ENCODE results near the gene C1orf141. TPM values are rescaled to one million over a fixed set of nuclear protein-coding genes. Genes with fewer than 3 reads are reported as not detected.
"Not testable (repeated sequence)": the region's sequence is repeated elsewhere in the genome, so short reads cannot be mapped to it uniquely, and the experiment has no call there.

The C1orf141 gene
- not detected for polyA plus RNA-seq (2013, experiment 1 of 2; ENCODE audit: insufficient read length)
- polyA plus RNA-seq (2013, experiment 2 of 2; ENCODE audit: insufficient read length) = 0.09 TPM

GRCh38 chr1:67134695-67135094 is at the start of gene C1orf141:
Gene C1orf141 (minus strand): TSS chr1:67134970. CDS start chr1:67127240, 7,730 bp downstream.
- peak; percentile 26 for DNase-seq

- DNase-seq = no peak
These were observed 40.8 kb upstream of the C1orf141 start for GRCh38 chr1:67175530-67176087.

DNA sequence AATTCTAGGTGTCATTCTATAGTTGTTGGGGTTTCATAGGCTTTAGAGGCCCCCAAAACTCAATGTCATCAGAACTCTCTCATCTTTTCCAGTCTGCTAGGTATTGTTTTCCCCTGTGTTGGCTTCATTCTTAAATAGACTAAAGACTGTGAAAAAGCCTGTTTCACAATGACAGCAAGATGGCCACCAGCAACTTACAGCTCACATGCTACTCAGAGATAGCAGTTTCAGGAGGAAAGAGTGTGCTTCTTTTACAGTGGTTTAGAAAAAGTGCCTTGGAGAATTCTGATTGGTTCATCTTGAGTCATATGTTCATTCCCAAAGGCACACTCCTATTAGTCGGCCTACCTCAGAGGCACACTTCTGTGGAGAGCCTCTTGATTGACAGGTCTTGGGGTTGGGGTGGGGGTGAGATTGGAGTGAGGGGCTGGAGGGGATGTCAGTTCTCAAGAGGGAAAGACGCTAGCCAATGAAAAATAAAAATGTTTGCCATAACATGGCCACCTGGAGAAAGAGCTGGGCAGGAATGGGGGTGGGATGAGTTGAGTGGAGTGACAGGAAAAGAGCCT is 40.0 kb upstream of the C1orf141 start:
- DNase-seq = no peak

DNA sequence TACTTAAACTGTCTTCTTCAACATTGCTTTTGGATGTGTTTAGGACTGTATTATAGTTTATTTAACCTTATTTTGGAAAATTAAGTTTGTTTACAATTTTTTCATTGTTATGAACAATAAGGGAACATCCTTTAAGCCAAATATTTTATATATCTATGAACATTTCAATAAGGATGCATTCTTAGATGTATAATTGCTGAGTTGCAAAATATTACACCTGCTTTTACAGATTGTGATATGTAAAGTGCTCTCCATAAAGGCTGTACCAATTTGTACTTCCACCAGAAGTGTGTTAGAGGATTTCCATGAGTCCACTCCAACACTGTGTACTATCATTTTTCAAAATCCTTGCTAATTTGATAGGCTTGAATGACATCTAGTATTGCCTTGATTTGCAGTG is 39.2 kb upstream of the C1orf141 start:
- no peak for DNase-seq

DNA sequence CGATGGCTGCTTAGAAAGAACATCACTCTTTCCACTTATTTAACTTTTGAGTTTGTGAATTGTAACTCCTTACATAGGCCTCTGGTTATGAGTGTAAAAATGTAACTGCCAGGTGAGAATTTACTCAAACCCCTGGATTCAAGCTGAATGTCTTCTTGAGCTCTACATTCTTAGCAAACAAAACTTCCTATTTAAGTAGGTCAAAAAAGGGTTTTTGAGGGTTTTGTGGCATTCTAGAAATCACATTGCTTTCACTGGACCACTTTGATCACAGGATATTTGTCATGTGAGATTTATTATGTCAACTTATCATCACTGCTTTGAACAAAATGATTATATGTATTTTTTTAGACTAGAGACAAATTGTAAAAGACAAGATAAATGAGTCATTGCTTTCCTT is 37.2 kb upstream of the C1orf141 start:
- DNase-seq = no peak

GRCh38 chr1:67171574-67171955 is 36.8 kb upstream of the C1orf141 start:
- no peak for DNase-seq

GRCh38 chr1:67170751-67171573 is 36.2 kb upstream of the C1orf141 start:
- no peak for DNase-seq

GRCh38 chr1:67169932-67170331 is 35.2 kb upstream of the C1orf141 start:
- no peak for DNase-seq

- no peak for DNase-seq
These were observed 34.7 kb upstream of the C1orf141 start for GRCh38 chr1:67169496-67169895.

GRCh38 chr1:67166196-67166595 is 31.4 kb upstream of the C1orf141 start, which contains the start of gene IL23R:
Gene IL23R (plus strand): TSS chr1:67166454. CDS start chr1:67168121, 1,667 bp downstream.
- no peak for DNase-seq

DNA sequence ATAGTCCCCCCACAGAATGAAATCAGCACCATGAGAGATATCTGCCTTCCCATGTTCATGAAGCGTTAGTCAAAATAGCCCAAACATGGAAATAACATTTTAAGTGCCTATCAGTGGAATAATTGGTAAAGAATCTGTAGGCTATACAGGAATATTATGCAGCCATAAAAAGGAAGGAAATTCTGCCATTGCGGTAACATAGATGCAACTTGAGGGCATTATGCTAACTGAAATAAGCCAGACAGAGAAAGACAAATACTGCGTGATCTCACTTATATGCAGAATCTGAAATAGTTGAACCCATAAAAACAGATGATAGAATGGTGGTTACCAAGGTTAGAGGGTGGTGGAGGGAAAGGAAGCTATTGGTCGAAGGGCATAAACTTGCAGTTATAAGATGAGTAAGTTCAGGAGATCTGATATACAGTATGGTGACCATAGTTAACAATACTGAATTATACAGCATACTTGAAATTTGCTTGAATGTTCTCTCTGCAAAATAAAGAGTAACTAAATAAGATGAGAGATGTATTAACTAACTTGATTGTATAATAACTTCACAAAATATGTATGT is 30.8 kb upstream of the C1orf141 start:
- no peak for DNase-seq

DNA sequence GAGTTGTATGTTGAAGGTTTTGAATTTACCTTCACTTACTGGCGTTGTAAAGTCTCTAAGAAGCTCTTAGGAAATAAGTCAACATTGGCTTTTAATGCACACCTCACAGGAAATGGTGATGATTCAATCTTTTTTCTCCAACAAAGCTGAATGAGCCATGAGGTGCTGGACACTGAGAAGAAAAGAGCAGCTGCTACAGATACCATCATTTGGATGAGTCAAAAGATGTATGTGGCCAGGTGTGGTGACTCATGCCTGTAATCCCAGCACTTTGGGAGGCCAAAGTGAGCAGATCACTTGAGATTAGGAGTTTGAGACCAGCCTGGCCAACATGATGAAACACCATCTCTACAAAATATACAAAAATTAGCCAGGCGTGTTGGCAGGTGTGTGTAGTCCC is 28.2 kb upstream of the C1orf141 start:
- DNase-seq = peak; percentile 41

DNA sequence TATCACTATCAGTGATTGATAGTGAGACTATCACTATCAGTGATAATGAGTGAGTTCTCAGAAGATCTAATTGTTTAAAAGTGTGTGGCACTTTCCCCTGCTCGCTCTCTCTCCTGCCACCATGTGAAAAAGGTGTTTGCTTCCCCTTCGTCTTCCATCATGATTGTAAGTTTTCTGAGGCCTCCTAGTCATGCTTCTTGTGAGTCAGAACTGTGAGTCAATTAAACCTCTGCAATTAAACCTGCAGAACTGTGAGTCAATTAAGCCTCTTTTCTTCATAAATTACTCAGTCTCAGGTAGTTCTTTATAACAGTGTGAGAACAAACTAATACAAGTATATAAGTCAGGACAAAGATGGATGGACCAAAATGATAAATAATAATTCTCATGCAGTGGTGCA is 24.5 kb upstream of the C1orf141 start:
- no peak for DNase-seq

GRCh38 chr1:67158401-67158800 is 23.6 kb upstream of the C1orf141 start:
- DNase-seq = no peak

DNA sequence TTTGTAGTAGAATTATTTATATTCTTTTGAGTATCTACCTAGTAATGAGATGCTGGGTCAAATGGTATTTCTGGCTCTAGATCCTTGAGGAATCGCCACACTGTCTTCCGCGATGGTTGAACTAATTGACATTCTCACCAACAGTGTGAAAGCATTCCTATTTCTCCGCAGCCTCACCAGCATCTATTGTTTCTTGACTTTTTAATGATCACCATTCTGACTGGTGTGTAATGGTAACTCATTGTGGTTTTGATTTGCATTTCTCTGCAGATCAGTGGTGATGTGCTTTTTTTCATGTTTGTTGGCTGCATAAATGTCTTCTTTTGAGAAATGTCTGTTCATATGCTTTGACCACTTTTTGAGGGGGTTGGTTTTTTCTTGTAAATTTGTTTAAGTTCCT is 16.2 kb upstream of the C1orf141 start:
- no peak for DNase-seq

DNA sequence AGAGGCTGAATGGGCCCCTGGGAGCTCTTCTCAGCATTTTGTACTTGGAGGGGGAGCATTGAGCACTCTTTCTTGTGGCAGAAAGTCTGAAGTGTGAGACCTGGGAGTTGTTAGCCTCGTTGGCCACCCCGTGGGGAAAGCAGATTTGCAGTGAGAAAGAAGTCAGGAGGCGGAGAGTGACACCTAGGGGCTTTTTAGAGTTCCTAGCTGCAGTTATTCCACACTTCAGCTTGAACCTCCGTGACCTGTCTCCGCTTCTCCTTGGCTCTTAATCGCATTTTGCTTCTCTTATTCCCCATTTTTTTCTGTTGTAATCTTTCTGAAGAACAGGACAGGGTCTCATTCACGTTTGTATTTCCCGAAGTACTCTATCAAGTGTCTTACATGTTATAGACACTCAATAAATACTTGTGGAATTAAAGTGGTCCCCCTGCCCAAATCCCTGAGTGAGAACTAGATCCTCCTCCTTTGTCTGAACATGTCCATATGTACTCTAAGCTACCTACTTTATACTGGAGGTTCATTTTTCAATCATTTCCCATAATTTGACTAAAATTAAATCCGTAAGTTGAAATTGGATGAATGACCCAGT is 14.5 kb upstream of the C1orf141 start:
- DNase-seq = peak; percentile 83

GRCh38 chr1:67148516-67149178 is 13.9 kb upstream of the C1orf141 start:
- DNase-seq = no peak

- DNase-seq = not testable (repeated sequence)
These were observed 13.2 kb upstream of the C1orf141 start for GRCh38 chr1:67147973-67148372.

- DNase-seq = no peak
These were observed 11.8 kb upstream of the C1orf141 start for GRCh38 chr1:67146539-67146938.

DNA sequence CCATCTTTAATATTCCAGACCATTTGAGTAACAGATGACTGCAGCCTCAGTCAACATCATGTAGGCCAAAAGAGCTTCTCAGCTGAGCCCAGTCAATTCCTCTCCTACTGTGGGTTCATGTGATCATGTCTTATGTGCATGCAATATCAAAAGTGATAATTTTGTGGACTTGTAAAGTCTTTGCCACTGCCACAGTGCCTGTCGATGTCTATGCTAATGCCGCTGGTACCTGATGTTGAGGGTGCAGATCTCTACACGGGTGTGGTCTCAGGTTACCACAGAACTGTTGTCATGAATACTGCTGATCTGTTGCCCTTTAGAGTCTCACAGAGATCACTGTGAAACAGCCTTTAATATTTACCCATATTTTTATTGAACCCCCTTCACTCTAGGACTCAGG is 11.3 kb upstream of the C1orf141 start:
- no peak for DNase-seq

DNA sequence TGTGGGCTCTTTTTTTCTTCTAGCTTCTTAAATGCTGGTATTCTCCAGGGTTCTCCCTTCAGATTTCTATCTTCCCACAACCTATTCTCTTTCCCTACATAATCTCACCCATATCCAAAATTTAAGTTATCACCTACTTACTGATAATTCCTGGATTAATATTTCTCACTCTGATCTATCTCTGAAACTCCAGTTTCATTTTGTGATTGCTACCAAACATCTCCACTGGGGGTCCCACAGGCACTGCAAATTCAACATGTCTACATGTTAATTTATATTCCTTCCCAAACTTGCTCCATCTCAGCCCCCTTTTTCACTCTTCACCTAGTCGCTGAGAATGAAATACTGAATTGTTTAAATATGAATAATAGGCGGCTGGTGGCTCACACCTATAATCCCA is 9.9 kb upstream of the C1orf141 start:
- no peak for DNase-seq

DNA sequence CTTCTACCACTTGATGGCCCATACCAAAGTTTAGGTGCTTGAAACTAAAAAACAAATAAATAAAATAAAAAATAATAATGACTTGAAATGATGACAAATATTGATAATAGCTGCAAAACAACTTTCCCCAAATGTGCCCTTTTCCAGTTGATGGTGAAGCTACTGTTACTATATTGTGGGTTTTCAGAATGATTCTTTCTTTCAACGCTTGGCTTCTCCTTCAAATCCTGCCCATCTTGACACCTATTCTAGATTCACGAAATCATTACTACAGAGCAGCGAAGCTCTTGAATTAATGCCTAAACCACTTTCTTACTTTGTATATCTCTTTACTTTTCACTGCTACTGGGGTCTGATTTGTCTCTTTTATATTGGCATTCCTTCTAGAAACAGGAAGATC is 9.2 kb upstream of the C1orf141 start:
- DNase-seq = no peak

All from fibroblast of skin of abdomen (primary cell).